SHP77 (cell line): ENCODE data around the gene TM7SF2.
A peak's percentile ranks its signal among the peaks of the same experiment; 100 is the strongest.

ENCODE experiments used
- DNase-seq, 2 experiments: peaks; one replicate each; lab custom pipeline; 2025; lab: John Stamatoyannopoulos, UW

Gene TM7SF2

GRCh38 chr11:65111744-65112545 lies at the start of gene TM7SF2:
Gene TM7SF2, plus strand, starts transcription at chr11:65111872. Its CDS starts 144 bp downstream, at chr11:65112016.
- DNase-seq, result peak; percentile 93 to 97

- no peak for DNase-seq
Observed at GRCh38 chr11:65063532-65063931, 48.1 kb upstream of the TM7SF2 start.

- no peak for DNase-seq
Observed at GRCh38 chr11:65064847-65065240, 46.8 kb upstream of the TM7SF2 start.

- no peak for DNase-seq
Observed at GRCh38 chr11:65065851-65066250, 45.8 kb upstream of the TM7SF2 start.

GRCh38 chr11:65066315-65066714 lies 45.4 kb upstream of the TM7SF2 start:
- no peak for DNase-seq

GRCh38 chr11:65066805-65067291 lies 44.8 kb upstream of the TM7SF2 start:
- DNase-seq, result no peak

GRCh38 chr11:65067446-65067845 lies 44.2 kb upstream of the TM7SF2 start:
- no peak for DNase-seq

- DNase-seq, result no peak
Observed at GRCh38 chr11:65069217-65069616, 42.5 kb upstream of the TM7SF2 start.

GRCh38 chr11:65071907-65072630 lies 39.6 kb upstream of the TM7SF2 start:
- DNase-seq, result no peak

- no peak for DNase-seq
Observed at GRCh38 chr11:65072631-65072966, 39.1 kb upstream of the TM7SF2 start.

- no peak for DNase-seq
Observed at GRCh38 chr11:65077451-65077850, 34.2 kb upstream of the TM7SF2 start.

- DNase-seq, result peak; percentile 5 to 18
Observed at GRCh38 chr11:65078151-65078550, 33.5 kb upstream of the TM7SF2 start.

GRCh38 chr11:65078786-65079342 lies 32.8 kb upstream of the TM7SF2 start:
- no peak for DNase-seq

GRCh38 chr11:65083134-65083833 lies 28.4 kb upstream of the TM7SF2 start:
- no peak for DNase-seq

GRCh38 chr11:65083834-65084597 lies 27.7 kb upstream of the TM7SF2 start, which contains the start of the genes CDCA5 and ZFPL1:
Gene CDCA5, minus strand, starts transcription at chr11:65084040. Its CDS starts 62 bp downstream, at chr11:65083978.
Gene ZFPL1, plus strand, starts transcription at chr11:65084222. Its CDS starts 477 bp downstream, at chr11:65084699.
- DNase-seq, result peak; percentile 88 to 91

GRCh38 chr11:65084598-65085375 lies 26.9 kb upstream of the TM7SF2 start:
- no peak for DNase-seq

- no peak for DNase-seq
Observed at GRCh38 chr11:65085446-65085845, 26.2 kb upstream of the TM7SF2 start.

GRCh38 chr11:65086809-65087208 lies 24.9 kb upstream of the TM7SF2 start:
- no peak for DNase-seq

GRCh38 chr11:65087216-65087615 lies 24.5 kb upstream of the TM7SF2 start:
- DNase-seq, result no peak

- DNase-seq, result no peak
Observed at GRCh38 chr11:65087827-65088226, 23.8 kb upstream of the TM7SF2 start.

GRCh38 chr11:65089621-65090020 lies 22.1 kb upstream of the TM7SF2 start:
- DNase-seq, result no peak
